Left forelimb (tissue), 1 donor: ENCODE results near the gene PTPN13.

Source experiments
- DNase-seq: peaks from one replicate; pipeline ENCODE4 v3.0.0-alpha.2; 2018; ENCODE audit warnings: low spot score

PTPN13 gene

GRCh38 chr4:86818211-86818610 is 224.1 kb downstream of the PTPN13 start:
- no peak for DNase-seq

- DNase-seq = no peak
Measured at GRCh38 chr4:86818841-86819240, 224.7 kb downstream of the PTPN13 start.

- no peak for DNase-seq
Measured at GRCh38 chr4:86819561-86819960, 225.4 kb downstream of the PTPN13 start.

GRCh38 chr4:86821151-86821550 is 227.0 kb downstream of the PTPN13 start:
- no peak for DNase-seq

- DNase-seq = no peak
Measured at GRCh38 chr4:86822136-86822535, 228.0 kb downstream of the PTPN13 start.

- no peak for DNase-seq
Measured at GRCh38 chr4:86825511-86825910, 231.4 kb downstream of the PTPN13 start.

GRCh38 chr4:86831262-86832130 is 237.4 kb downstream of the PTPN13 start:
- DNase-seq = no peak

GRCh38 chr4:86833615-86834014 is 239.5 kb downstream of the PTPN13 start:
- DNase-seq = no peak

GRCh38 chr4:86834901-86835300 is 240.8 kb downstream of the PTPN13 start:
- no peak for DNase-seq

GRCh38 chr4:86835677-86836076 is 241.6 kb downstream of the PTPN13 start:
- DNase-seq = no peak

GRCh38 chr4:86837691-86838503 is 243.8 kb downstream of the PTPN13 start:
- DNase-seq = no peak

GRCh38 chr4:86840858-86841257 is 246.7 kb downstream of the PTPN13 start:
- no peak for DNase-seq

GRCh38 chr4:86841309-86841708 is 247.2 kb downstream of the PTPN13 start:
- DNase-seq = no peak

GRCh38 chr4:86845593-86845992 is 251.5 kb downstream of the PTPN13 start:
- no peak for DNase-seq

GRCh38 chr4:86846921-86847320 is 252.8 kb downstream of the PTPN13 start:
- no peak for DNase-seq

- DNase-seq = no peak
Measured at GRCh38 chr4:86847571-86847970, 253.5 kb downstream of the PTPN13 start.

GRCh38 chr4:86848136-86848535 is 254.0 kb downstream of the PTPN13 start:
- DNase-seq = no peak

- no peak for DNase-seq
Measured at GRCh38 chr4:86848732-86849619, 254.9 kb downstream of the PTPN13 start, which contains the start of gene SLC10A6. Gene SLC10A6, minus strand, starts transcription at chr4:86849384. Its CDS starts 269 bp downstream, at chr4:86849115.

GRCh38 chr4:86853209-86853608 is 259.1 kb downstream of the PTPN13 start:
- no peak for DNase-seq

GRCh38 chr4:86855572-86855971 is 261.5 kb downstream of the PTPN13 start:
- DNase-seq = no peak

- no peak for DNase-seq
Measured at GRCh38 chr4:86856896-86857295, 262.8 kb downstream of the PTPN13 start.
